Skeletal muscle tissue (tissue), 4 donors: Measurements from ENCODE around the gene SPDYE16. TPM values are rescaled to one million over a fixed set of nuclear protein-coding genes. Genes with fewer than 3 reads are reported as not detected.
"Not testable (repeated sequence)": the region's sequence is repeated elsewhere in the genome, so short reads cannot be mapped to it uniquely, and the experiment has no call there.

ENCODE experiments used
- H3K27ac ChIP-seq: one replicate; pipeline ENCODE4 v1.7.0; 2013; ENCODE audit warnings: mild to moderate bottlenecking, low read depth, low read length, inconsistent platforms
- H3K27me3 ChIP-seq, 3 donors: one replicate each; pipeline ENCODE4 v1.7.0; 2013; ENCODE audit warnings: low read length in 3 of 3; ENCODE audit not compliant: control insufficient read depth in 3 of 3, insufficient read depth in 3 of 3
- H3K36me3 ChIP-seq, 3 donors: one replicate each; pipeline ENCODE4 v1.7.0; 2013; ENCODE audit warnings: low read length in 3 of 3; ENCODE audit not compliant: control insufficient read depth in 3 of 3, insufficient read depth in 3 of 3
- H3K4me1 ChIP-seq, 3 donors: one replicate each; pipeline ENCODE4 v1.7.0; 2013; ENCODE audit warnings: low read length in 3 of 3, mild to moderate bottlenecking in 3 of 3; ENCODE audit not compliant: control insufficient read depth in 3 of 3, insufficient read depth in 3 of 3
- H3K4me3 ChIP-seq, 3 donors: one replicate each; pipeline ENCODE4 v1.7.0; 2013; ENCODE audit warnings: low read length in 3 of 3
- H3K9ac ChIP-seq, 3 donors: one replicate each; pipeline ENCODE4 v1.7.0; 2013; ENCODE audit warnings: low read length in 3 of 3, mild to moderate bottlenecking in 3 of 3, moderate library complexity in 2 of 3, low read depth in 1 of 3
- H3K9me3 ChIP-seq, 3 donors: one replicate each; pipeline ENCODE4 v1.7.0; 2013; ENCODE audit warnings: low read length in 3 of 3; ENCODE audit not compliant: control insufficient read depth in 3 of 3
- total RNA-seq: library from RNA; depleted of rRNA; stranded (reverse); fragments of >200 nt; gene quantifications from one replicate; pipeline ENCODE4 v1.2.3, GENCODE V29; 2014
- donor health status: Osteomylitis.

Gene SPDYE16
- not detected for total RNA-seq

GRCh38 chr7:76543197-76543596, at the start of gene SPDYE16:
Gene SPDYE16 (minus strand): TSS chr7:76543297. CDS start chr7:76541459, 1,838 bp downstream.
- H3K36me3 ChIP-seq, H3K27ac ChIP-seq, H3K27me3 ChIP-seq, H3K9ac ChIP-seq, H3K4me3 ChIP-seq, H3K9me3 ChIP-seq, H3K4me1 ChIP-seq: not testable (repeated sequence)

- not testable (repeated sequence) for H3K9ac ChIP-seq, H3K4me3 ChIP-seq, H3K4me1 ChIP-seq, H3K9me3 ChIP-seq, H3K27ac ChIP-seq, H3K27me3 ChIP-seq, H3K36me3 ChIP-seq
Observed at GRCh38 chr7:76592694-76593093, 49.6 kb upstream of the SPDYE16 start.

- not testable (repeated sequence) for H3K36me3 ChIP-seq, H3K27me3 ChIP-seq, H3K4me1 ChIP-seq, H3K4me3 ChIP-seq, H3K9me3 ChIP-seq, H3K27ac ChIP-seq, H3K9ac ChIP-seq
Observed at GRCh38 chr7:76591602-76592304, 48.7 kb upstream of the SPDYE16 start.

GRCh38 chr7:76591033-76591432, 47.9 kb upstream of the SPDYE16 start:
- H3K4me3 ChIP-seq, H3K4me1 ChIP-seq, H3K9me3 ChIP-seq: not testable (repeated sequence)

GRCh38 chr7:76588586-76588985, 45.5 kb upstream of the SPDYE16 start:
- not testable (repeated sequence) for H3K27ac ChIP-seq, H3K27me3 ChIP-seq, H3K36me3 ChIP-seq, H3K4me3 ChIP-seq, H3K9me3 ChIP-seq, H3K9ac ChIP-seq, H3K4me1 ChIP-seq

More at GRCh38 chr7:76591033-76591432, 47.9 kb upstream of the SPDYE16 start:
- H3K27me3 ChIP-seq, H3K27ac ChIP-seq, H3K36me3 ChIP-seq, H3K9ac ChIP-seq: not testable (repeated sequence)

- H3K4me3 ChIP-seq, H3K9me3 ChIP-seq, H3K27me3 ChIP-seq, H3K9ac ChIP-seq, H3K27ac ChIP-seq, H3K36me3 ChIP-seq: not testable (repeated sequence)
- peaks cover 5 to 15% (median 11%) of the 10 kb centered on the region in 3 donors for H3K4me1 ChIP-seq
Observed at GRCh38 chr7:76586585-76587315, 43.7 kb upstream of the SPDYE16 start.

GRCh38 chr7:76583636-76584281, 40.7 kb upstream of the SPDYE16 start:
- not testable (repeated sequence) for H3K4me3 ChIP-seq, H3K9me3 ChIP-seq, H3K27me3 ChIP-seq, H3K36me3 ChIP-seq
- Histone ChIP-seq H3K9ac (peak overlapping the region in 1 of 3 donors; percentile 33), H3K4me1 (peaks cover 5 to 15% (median 11%) of the 10 kb centered on the region in 3 donors), H3K27ac (peak overlapping the region; percentile 32)

GRCh38 chr7:76582848-76583631, 39.9 kb upstream of the SPDYE16 start:
- H3K4me1 ChIP-seq = peaks cover 5 to 15% (median 11%) of the 10 kb centered on the region in 3 donors
- not testable (repeated sequence) for H3K9ac ChIP-seq, H3K36me3 ChIP-seq, H3K9me3 ChIP-seq, H3K27ac ChIP-seq, H3K4me3 ChIP-seq, H3K27me3 ChIP-seq

- not testable (repeated sequence) for H3K36me3 ChIP-seq, H3K4me1 ChIP-seq, H3K27ac ChIP-seq, H3K4me3 ChIP-seq, H3K9ac ChIP-seq, H3K27me3 ChIP-seq, H3K9me3 ChIP-seq
Observed at GRCh38 chr7:76575919-76576655, 33.0 kb upstream of the SPDYE16 start.
